Measurements from ENCODE around the gene NKPD1. TPM values are rescaled to one million over a fixed set of nuclear protein-coding genes. Genes with fewer than 3 reads are reported as not detected.

Gene NKPD1
- total RNA-seq, 2 donors from 2014 or later, result 0.49 to 0.81 TPM

DNA sequence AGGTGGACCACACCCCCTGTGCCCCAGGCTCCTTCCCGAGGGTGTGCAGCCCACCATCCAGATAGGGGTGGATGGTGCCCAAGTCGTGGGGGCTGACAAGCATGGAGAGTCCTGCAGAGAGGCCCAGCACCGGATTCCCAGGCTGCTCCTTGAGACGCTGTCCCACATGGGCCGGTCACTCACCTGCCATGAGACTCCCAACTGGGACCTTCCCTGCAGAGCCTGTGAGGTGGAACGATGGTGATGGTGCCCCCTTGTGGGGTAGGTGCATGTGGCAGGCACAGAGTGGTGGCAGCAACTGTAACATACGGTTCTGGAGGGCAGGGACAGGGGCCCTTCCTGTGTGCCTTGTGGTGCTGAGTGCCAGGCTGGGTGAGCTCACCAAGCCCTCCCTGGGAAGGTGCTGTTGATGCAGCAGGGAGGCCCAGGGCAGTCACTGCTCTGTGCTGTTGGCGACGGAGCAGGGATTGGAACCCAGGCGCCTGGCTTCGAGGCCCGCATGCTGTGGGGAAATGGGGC lies 34.7 kb downstream of the NKPD1 start:
- no peaks in the 10 kb centered on the region for H3K4me1 ChIP-seq (ENCODE audit: control insufficient read depth in 1 of 2, low read depth in 2 of 2)
- H3K36me3 ChIP-seq, result no peaks in the 10 kb centered on the region
- no peak for ATAC-seq (ENCODE audit: insufficient number of reproducible peaks, low FRiP score, low read depth)
- H3K27ac ChIP-seq, result no peak overlapping the region
- no peak for DNase-seq (ENCODE audit: low spot score)
- TF ChIP-seq, protein P1, sequence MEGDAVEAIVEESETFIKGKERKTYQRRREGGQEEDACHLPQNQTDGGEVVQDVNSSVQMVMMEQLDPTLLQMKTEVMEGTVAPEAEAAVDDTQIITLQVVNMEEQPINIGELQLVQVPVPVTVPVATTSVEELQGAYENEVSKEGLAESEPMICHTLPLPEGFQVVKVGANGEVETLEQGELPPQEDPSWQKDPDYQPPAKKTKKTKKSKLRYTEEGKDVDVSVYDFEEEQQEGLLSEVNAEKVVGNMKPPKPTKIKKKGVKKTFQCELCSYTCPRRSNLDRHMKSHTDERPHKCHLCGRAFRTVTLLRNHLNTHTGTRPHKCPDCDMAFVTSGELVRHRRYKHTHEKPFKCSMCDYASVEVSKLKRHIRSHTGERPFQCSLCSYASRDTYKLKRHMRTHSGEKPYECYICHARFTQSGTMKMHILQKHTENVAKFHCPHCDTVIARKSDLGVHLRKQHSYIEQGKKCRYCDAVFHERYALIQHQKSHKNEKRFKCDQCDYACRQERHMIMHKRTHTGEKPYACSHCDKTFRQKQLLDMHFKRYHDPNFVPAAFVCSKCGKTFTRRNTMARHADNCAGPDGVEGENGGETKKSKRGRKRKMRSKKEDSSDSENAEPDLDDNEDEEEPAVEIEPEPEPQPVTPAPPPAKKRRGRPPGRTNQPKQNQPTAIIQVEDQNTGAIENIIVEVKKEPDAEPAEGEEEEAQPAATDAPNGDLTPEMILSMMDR (IDR thresholded peaks at IDR 0.05), result peak; percentile 24
- no peaks in the 10 kb centered on the region for H3K27me3 ChIP-seq (replicated peaks; ENCODE audit: insufficient read depth)
- H3K9me3 ChIP-seq, result no peaks in the 10 kb centered on the region
- H3K4me3 ChIP-seq, result no peak overlapping the region

DNA sequence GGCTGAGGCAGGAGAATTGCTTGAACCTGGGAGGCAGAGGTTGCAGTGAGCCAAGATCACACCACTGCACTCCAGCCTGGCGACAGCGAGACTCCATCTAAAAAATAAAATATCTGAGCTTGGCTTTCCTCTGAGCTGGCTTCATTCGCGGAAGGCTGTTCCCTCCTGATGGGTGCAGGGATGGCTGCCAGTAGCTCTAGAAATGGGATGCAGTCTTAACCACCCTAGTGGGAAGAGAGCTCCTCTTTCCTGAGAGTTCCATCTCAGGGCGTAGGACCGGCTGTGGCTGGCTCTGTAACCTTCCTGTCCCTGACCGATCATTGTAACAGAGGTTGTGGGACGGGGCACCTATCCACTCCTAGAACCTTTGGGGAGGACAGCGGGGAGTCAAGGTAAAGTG lies 35.4 kb downstream of the NKPD1 start:
- Histone ChIP-seq H3K27me3 (replicated peaks; ENCODE audit: insufficient read depth) (no peaks in the 10 kb centered on the region), H3K4me1 (ENCODE audit: control insufficient read depth in 1 of 2, low read depth in 2 of 2) (no peaks in the 10 kb centered on the region), H3K36me3 (no peaks in the 10 kb centered on the region), H3K9me3 (no peaks in the 10 kb centered on the region), H3K27ac (no peak overlapping the region), H3K4me3 (no peak overlapping the region)
- DNase-seq (ENCODE audit: low spot score) (no peak), ATAC-seq (ENCODE audit: insufficient number of reproducible peaks, low FRiP score, low read depth) (no peak)
- TF ChIP-seq, protein P1 (IDR thresholded peaks at IDR 0.05), result no peak

DNA sequence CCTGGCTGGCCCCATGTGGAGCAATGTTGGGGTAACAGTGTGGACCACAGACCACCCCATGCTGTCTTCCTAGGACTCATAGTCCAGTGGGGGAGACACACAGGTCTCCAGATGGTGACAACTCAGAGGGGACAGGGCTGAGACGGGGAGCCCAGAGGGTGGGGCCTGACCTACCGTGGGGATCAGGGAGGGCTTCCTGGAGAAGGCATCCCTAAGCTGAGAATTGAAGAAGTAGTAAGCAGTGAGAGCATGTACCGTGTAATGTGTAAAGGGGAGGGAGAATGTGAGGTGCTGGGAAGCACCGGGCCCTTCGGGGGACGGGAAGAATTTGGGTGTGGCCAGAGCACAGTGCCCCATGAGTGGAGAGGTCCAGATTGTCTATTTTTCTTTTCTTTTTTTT lies 36.8 kb downstream of the NKPD1 start:
- TF ChIP-seq, protein P1 (IDR thresholded peaks at IDR 0.05), result no peak
- Histone ChIP-seq H3K36me3 (no peaks in the 10 kb centered on the region), H3K4me1 (ENCODE audit: control insufficient read depth in 1 of 2, low read depth in 2 of 2) (no peaks in the 10 kb centered on the region), H3K9me3 (no peaks in the 10 kb centered on the region), H3K27ac (no peak overlapping the region), H3K4me3 (no peak overlapping the region), H3K27me3 (replicated peaks; ENCODE audit: insufficient read depth) (no peaks in the 10 kb centered on the region)
- no peak for DNase-seq (ENCODE audit: low spot score)
- ATAC-seq (ENCODE audit: insufficient number of reproducible peaks, low FRiP score, low read depth), result no peak

DNA sequence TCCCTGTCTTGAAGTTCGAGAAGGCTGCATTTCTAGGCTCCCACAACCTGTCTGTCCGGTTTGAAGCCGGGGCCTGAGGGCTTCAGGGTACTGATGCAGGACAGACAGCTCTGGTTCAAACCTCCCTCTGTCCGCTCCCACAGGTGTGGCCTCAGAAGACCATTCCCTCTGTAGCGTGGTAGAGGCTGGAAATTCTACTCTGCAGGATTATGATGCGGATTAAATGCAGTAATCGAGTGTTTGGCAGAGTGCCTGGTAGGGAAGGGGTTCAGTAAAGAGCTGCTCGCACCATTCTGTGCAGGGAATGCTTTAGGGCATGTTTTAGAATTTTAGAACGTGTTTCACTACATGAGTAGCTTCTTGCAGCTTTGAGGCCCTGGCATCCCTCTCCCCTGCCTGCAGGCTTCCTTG lies 37.3 kb downstream of the NKPD1 start:
- Histone ChIP-seq H3K9me3 (no peaks in the 10 kb centered on the region), H3K27ac (no peak overlapping the region), H3K36me3 (no peaks in the 10 kb centered on the region), H3K27me3 (replicated peaks; ENCODE audit: insufficient read depth) (no peaks in the 10 kb centered on the region), H3K4me3 (no peak overlapping the region), H3K4me1 (ENCODE audit: control insufficient read depth in 1 of 2, low read depth in 2 of 2) (no peaks in the 10 kb centered on the region)
- TF ChIP-seq, protein P1 (IDR thresholded peaks at IDR 0.05), result no peak
- DNase-seq (ENCODE audit: low spot score), result no peak
- no peak for ATAC-seq (ENCODE audit: insufficient number of reproducible peaks, low FRiP score, low read depth)

DNA sequence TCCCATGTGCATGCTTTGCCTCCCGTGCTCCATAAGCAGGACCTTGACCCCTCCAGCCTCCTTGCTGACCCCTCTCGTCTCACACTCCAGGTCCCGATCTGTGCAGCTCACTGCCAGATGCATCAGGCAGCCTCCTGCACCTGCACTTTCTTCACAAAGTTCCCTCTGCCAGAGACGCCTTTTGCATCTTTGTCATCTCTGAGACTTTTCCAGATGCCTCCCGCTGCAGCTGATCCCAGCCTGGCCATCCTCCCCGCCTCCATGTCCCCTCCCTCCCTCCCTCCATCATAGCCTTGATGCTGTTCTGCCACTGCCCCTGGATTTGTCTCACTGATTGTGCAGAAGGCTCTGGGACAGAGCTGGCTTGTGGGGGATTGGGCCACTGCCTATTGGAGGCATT lies 38.0 kb downstream of the NKPD1 start:
- Histone ChIP-seq H3K36me3 (no peaks in the 10 kb centered on the region), H3K27ac (no peak overlapping the region), H3K27me3 (replicated peaks; ENCODE audit: insufficient read depth) (no peaks in the 10 kb centered on the region), H3K4me3 (no peak overlapping the region), H3K9me3 (no peaks in the 10 kb centered on the region), H3K4me1 (ENCODE audit: control insufficient read depth in 1 of 2, low read depth in 2 of 2) (no peaks in the 10 kb centered on the region)
- TF ChIP-seq, protein P1 (IDR thresholded peaks at IDR 0.05), result no peak
- ATAC-seq (ENCODE audit: insufficient number of reproducible peaks, low FRiP score, low read depth) (no peak), DNase-seq (ENCODE audit: low spot score) (no peak)

Measured in thoracic aorta (tissue), 2 donors.